Measurements from ENCODE around the gene OR1K1.

Gene OR1K1

DNA sequence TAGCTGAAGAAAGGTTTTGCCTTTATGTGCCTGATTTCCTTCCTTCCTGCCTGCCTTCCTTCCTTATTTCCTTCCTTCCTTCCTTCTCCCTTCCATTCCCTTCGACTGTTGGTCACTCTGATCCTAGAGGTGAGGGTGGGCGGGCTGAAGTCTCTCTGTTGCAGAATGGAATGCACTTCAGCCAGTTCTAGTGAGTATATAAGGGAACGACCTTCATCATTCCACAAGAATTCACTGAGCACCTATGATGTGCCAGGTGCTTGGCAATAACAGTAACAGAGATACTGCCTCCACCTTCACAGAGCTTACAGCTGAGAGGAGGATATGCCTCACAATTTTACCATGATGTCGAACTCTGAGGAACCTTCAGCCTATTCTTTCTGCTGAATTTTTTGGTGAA, 19.9 kb upstream of the OR1K1 start:
- H3K27ac ChIP-seq = no peak overlapping the region
- TF ChIP-seq, protein P1, sequence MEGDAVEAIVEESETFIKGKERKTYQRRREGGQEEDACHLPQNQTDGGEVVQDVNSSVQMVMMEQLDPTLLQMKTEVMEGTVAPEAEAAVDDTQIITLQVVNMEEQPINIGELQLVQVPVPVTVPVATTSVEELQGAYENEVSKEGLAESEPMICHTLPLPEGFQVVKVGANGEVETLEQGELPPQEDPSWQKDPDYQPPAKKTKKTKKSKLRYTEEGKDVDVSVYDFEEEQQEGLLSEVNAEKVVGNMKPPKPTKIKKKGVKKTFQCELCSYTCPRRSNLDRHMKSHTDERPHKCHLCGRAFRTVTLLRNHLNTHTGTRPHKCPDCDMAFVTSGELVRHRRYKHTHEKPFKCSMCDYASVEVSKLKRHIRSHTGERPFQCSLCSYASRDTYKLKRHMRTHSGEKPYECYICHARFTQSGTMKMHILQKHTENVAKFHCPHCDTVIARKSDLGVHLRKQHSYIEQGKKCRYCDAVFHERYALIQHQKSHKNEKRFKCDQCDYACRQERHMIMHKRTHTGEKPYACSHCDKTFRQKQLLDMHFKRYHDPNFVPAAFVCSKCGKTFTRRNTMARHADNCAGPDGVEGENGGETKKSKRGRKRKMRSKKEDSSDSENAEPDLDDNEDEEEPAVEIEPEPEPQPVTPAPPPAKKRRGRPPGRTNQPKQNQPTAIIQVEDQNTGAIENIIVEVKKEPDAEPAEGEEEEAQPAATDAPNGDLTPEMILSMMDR (IDR thresholded peaks at IDR 0.05) = no peak
- H3K4me3 ChIP-seq = no peak overlapping the region
- no peak for DNase-seq (ENCODE audit: low spot score)

DNA sequence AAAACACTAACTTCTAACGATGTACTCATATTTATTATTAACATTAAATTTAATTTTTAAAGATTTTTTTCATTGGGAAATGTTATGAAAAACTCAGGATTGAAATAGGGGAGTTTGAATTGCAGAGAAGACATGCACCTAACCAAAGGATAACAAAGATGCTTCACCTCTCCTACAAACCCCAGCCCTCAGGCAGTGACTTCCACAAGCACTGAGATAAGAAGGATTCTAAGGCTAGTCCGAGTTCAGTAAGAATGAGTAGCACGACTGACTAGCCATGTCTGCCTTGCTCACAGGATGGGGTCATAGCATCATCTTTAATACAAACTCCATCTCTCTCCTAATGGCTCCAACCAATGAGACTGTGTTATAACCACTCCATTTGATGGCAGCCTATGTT, 18.3 kb upstream of the OR1K1 start:
- TF ChIP-seq, protein P1 (IDR thresholded peaks at IDR 0.05) = no peak
- DNase-seq (ENCODE audit: low spot score) = no peak
- H3K4me3 ChIP-seq = no peak overlapping the region
- H3K27ac ChIP-seq = no peak overlapping the region

DNA sequence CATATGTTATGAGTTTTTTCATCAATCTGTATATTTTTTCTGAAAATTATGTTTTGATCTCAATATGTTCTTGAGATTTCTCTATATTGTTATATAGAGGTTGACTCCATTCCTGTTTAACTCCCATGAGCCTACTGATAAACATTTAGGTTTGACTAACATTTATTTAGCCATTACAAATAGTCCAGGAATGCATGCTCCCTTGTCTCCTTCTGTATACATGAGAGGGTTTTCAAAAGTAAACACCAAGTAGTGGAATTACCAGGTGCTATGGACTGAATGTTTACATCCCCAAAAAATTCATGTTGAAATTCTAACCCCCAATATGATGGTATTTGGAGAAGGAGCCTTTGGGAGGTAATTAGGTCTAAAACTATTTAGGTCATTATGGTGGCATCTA, 14.7 kb upstream of the OR1K1 start:
- Histone ChIP-seq H3K4me3 (no peak overlapping the region), H3K27ac (no peak overlapping the region)
- no peak for DNase-seq (ENCODE audit: low spot score)
- TF ChIP-seq, protein P1 (IDR thresholded peaks at IDR 0.05) = no peak

- no peak overlapping the region for H3K4me3 ChIP-seq
- H3K27ac ChIP-seq = no peak overlapping the region
- DNase-seq (ENCODE audit: low spot score) = no peak
- TF ChIP-seq, protein P1 (IDR thresholded peaks at IDR 0.05) = no peak
Observed at GRCh38 chr9:122786338-122786737, 13.6 kb upstream of the OR1K1 start.

DNA sequence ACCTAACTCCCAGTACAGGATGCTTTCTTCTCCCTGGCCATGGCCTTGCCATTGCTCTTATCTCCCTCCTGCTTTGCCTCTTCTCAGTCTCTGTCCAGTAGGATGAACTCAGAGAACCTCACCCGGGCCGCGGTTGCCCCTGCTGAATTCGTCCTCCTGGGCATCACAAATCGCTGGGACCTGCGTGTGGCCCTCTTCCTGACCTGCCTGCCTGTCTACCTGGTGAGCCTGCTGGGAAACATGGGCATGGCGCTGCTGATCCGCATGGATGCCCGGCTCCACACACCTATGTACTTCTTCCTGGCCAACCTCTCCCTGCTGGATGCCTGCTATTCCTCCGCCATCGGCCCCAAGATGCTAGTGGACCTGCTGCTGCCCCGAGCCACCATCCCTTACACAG, 11.1 kb upstream of the OR1K1 start, which contains the start of gene OR5C1:
Gene OR5C1 (plus strand): TSS at position 103 of the 400 bp plus-strand sequence. CDS start 0 bp downstream, at position 103.
- H3K27ac ChIP-seq = no peak within 1 kb of the TSS
- TF ChIP-seq, protein P1 (IDR thresholded peaks at IDR 0.05) = no peak
- DNase-seq (ENCODE audit: low spot score) = no peak
- H3K4me3 ChIP-seq = no peak within 1 kb of the TSS

- TF ChIP-seq, protein P1 (IDR thresholded peaks at IDR 0.05) = no peak
- Histone ChIP-seq H3K4me3 (no peak overlapping the region), H3K27ac (no peak overlapping the region)
- no peak for DNase-seq (ENCODE audit: low spot score)
Observed at GRCh38 chr9:122789256-122790046, 10.5 kb upstream of the OR1K1 start.

Measured in coronary artery (tissue), 2 donors.